Liver (tissue), 3 donors: ENCODE measurements around the gene CADM2.

ENCODE experiments used
- EGR1 ChIP-seq, 2 donors: IDR thresholded peaks; 2 replicates each; pipeline ENCODE4 v1.6.1; 2016 to 2018; ENCODE audit warnings: antibody characterized with exemption in 2 of 2, low read depth in 2 of 2
- FOXA1 ChIP-seq: IDR thresholded peaks from 2 replicates; pipeline ENCODE4 v1.6.1; 2016; ENCODE audit warnings: antibody characterized with exemption
- GABPA ChIP-seq, 2 donors: IDR thresholded peaks in 1 of 2; conservative IDR thresholded peaks in 1 of 2; 2 replicates each; pipeline ENCODE4 v1.6.1; 2016; ENCODE audit warnings: antibody characterized with exemption in 2 of 2, mild to moderate bottlenecking in 1 of 2, moderate library complexity in 1 of 2
- HNF4A ChIP-seq, 2 donors: conservative IDR thresholded peaks; 2 replicates each; pipeline ENCODE4 v1.6.1; 2016; ENCODE audit warnings: antibody characterized with exemption in 2 of 2, mild to moderate bottlenecking in 2 of 2
- RAD21 ChIP-seq, 2 donors: IDR thresholded peaks; 2 replicates each; pipeline ENCODE4 v1.6.1; 2016; ENCODE audit warnings: antibody characterized with exemption in 2 of 2, mild to moderate bottlenecking in 2 of 2
- SP1 ChIP-seq: IDR thresholded peaks from 2 replicates; pipeline ENCODE4 v1.6.1; 2018; ENCODE audit warnings: antibody characterized with exemption, mild to moderate bottlenecking
- TAF1 ChIP-seq: conservative IDR thresholded peaks from 2 replicates; pipeline ENCODE4 v1.6.1; 2016; ENCODE audit warnings: antibody characterized with exemption, mild to moderate bottlenecking
- YY1 ChIP-seq: IDR thresholded peaks from 2 replicates; pipeline ENCODE4 v1.6.1; 2016; ENCODE audit warnings: antibody characterized with exemption, mild to moderate bottlenecking
- TF ChIP-seq, protein P1 (sequence below): fragments of 150-350 bp; IDR thresholded peaks from 2 replicates; pipeline ENCODE4 v1.5.1; 2017; ENCODE audit warnings: improper control_type of control experiment, low read depth, low read length; ENCODE audit not compliant: missing input control
- TF ChIP-seq, protein P2 (sequence below): IDR thresholded peaks from 2 replicates; pipeline ENCODE4 v1.6.1; 2016; ENCODE audit warnings: antibody characterized with exemption, mild to moderate bottlenecking
- TF ChIP-seq, protein P3 (sequence below): IDR thresholded peaks from 2 replicates; pipeline ENCODE4 v1.6.1; 2016; ENCODE audit warnings: antibody characterized with exemption
- donor health status: healthy.
- donor health status: healthy.

DNA sequence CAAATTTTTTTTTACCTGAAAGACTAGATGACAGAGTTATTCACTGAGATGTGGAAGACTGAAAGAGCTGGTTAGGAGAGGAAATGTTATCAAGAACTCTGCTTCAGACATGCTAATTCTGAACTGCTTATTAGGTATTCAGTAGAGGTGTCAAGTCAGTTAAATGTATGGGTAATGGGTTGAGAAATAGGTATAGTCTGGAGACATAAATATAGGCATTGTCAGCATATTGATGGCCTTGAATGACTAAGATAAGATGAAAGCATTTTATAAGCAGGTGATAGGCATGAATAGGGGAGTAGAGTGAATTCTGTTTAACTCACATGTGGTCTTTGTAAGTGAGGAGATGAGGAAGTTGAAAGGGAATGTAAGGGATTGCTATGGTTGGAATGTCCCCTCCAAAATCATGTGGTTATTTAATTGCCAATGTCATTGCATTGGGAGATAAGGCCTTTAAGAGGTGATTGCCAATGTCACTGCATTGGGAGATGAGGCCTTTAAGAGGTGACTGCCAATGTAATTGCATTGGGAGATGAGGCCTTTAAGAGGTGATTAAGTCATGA, 904.2 kb downstream of the CADM2 start:
- no peak for TF ChIP-seq GABPA (IDR thresholded peaks at IDR 0.05 in 1 of 2, conservative IDR thresholded peaks at IDR 0.05 in 1 of 2)
- TF ChIP-seq, protein P1, sequence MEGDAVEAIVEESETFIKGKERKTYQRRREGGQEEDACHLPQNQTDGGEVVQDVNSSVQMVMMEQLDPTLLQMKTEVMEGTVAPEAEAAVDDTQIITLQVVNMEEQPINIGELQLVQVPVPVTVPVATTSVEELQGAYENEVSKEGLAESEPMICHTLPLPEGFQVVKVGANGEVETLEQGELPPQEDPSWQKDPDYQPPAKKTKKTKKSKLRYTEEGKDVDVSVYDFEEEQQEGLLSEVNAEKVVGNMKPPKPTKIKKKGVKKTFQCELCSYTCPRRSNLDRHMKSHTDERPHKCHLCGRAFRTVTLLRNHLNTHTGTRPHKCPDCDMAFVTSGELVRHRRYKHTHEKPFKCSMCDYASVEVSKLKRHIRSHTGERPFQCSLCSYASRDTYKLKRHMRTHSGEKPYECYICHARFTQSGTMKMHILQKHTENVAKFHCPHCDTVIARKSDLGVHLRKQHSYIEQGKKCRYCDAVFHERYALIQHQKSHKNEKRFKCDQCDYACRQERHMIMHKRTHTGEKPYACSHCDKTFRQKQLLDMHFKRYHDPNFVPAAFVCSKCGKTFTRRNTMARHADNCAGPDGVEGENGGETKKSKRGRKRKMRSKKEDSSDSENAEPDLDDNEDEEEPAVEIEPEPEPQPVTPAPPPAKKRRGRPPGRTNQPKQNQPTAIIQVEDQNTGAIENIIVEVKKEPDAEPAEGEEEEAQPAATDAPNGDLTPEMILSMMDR: no peak
- TF ChIP-seq YY1: no peak
- TF ChIP-seq, protein P2, sequence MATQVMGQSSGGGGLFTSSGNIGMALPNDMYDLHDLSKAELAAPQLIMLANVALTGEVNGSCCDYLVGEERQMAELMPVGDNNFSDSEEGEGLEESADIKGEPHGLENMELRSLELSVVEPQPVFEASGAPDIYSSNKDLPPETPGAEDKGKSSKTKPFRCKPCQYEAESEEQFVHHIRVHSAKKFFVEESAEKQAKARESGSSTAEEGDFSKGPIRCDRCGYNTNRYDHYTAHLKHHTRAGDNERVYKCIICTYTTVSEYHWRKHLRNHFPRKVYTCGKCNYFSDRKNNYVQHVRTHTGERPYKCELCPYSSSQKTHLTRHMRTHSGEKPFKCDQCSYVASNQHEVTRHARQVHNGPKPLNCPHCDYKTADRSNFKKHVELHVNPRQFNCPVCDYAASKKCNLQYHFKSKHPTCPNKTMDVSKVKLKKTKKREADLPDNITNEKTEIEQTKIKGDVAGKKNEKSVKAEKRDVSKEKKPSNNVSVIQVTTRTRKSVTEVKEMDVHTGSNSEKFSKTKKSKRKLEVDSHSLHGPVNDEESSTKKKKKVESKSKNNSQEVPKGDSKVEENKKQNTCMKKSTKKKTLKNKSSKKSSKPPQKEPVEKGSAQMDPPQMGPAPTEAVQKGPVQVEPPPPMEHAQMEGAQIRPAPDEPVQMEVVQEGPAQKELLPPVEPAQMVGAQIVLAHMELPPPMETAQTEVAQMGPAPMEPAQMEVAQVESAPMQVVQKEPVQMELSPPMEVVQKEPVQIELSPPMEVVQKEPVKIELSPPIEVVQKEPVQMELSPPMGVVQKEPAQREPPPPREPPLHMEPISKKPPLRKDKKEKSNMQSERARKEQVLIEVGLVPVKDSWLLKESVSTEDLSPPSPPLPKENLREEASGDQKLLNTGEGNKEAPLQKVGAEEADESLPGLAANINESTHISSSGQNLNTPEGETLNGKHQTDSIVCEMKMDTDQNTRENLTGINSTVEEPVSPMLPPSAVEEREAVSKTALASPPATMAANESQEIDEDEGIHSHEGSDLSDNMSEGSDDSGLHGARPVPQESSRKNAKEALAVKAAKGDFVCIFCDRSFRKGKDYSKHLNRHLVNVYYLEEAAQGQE: no peak
- TF ChIP-seq SP1: no peak
- TF ChIP-seq EGR1 (IDR thresholded peaks at IDR 0.05; ENCODE audit: low read depth in 2 of 2): no peak
- TF ChIP-seq TAF1: no peak
- TF ChIP-seq, protein P3, sequence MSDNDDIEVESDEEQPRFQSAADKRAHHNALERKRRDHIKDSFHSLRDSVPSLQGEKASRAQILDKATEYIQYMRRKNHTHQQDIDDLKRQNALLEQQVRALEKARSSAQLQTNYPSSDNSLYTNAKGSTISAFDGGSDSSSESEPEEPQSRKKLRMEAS: no peak
- no peak for TF ChIP-seq RAD21 (IDR thresholded peaks at IDR 0.05)
- no peak for TF ChIP-seq FOXA1
- no peak for TF ChIP-seq HNF4A (conservative IDR thresholded peaks at IDR 0.05)
